IMR-90 (cell line): Measurements from ENCODE around the gene SDHA. TPM values are rescaled to one million over a fixed set of nuclear protein-coding genes. Genes with fewer than 3 reads are reported as not detected.

Experiments used
- MAZ ChIP-seq: IDR thresholded peaks from 2 replicates; pipeline ENCODE4 v1.6.1; 2012; ENCODE audit warnings: low read depth, mild to moderate bottlenecking, low read length, improper control_type of control experiment, moderate library complexity, borderline replicate concordance
- RFX5 ChIP-seq: IDR thresholded peaks from 2 replicates; pipeline ENCODE4 v1.8.0; 2012; ENCODE audit warnings: low read depth, mild to moderate bottlenecking, low read length, moderate library complexity
- polyA plus RNA-seq, 3 experiments: library from polyadenylated mRNA; depleted of rRNA; stranded (reverse); fragments of >200 nt; gene quantifications; 2 replicates each; pipeline ENCODE4 v1.2.3, GENCODE V29; 2012; ENCODE audit warnings: low replicate concordance in 1 of 3
- total RNA-seq: library from RNA; depleted of rRNA; stranded (reverse); fragments of >200 nt; gene quantifications from 2 replicates; pipeline ENCODE4 v1.2.3, GENCODE V29; 2012

Gene SDHA
- total and polyA plus RNA-seq, 2 of the 4 experiments (the other 2 are of a cell fraction), result 105 to 121 TPM

- TF ChIP-seq RFX5 (no peak), MAZ (no peak)
These were observed 30.3 kb upstream of the SDHA start (continued) for GRCh38 chr5:187617-188451.
